SK-N-MC (cell line): Measurements from ENCODE around the gene SRCIN1.

Source experiments
- DNase-seq: peaks from one replicate; pipeline ENCODE4 v3.0.0-alpha.2; 2011; ENCODE audit warnings: low read depth, low spot score
- H3K27ac ChIP-seq: fragments of 200-600 bp; sonication (generic); 2 replicates; pipeline ENCODE4 v1.5.1; 2016; ENCODE audit warnings: mixed run types
- H3K36me3 ChIP-seq: fragments of 200-600 bp; sonication (generic); 2 replicates; pipeline ENCODE4 v1.6.1; 2017; ENCODE audit warnings: antibody characterized with exemption, low read length, mixed read lengths; ENCODE audit not compliant: insufficient read depth
- H3K4me3 ChIP-seq: fragments of 200-600 bp; sonication (generic); 2 replicates; pipeline ENCODE4 v1.5.1; 2016
- H3K9ac ChIP-seq: fragments of 200-600 bp; sonication (generic); 2 replicates; pipeline ENCODE4 v1.8.0; 2017; ENCODE audit warnings: mixed run types, mixed read lengths; ENCODE audit not compliant: insufficient read length
- H3K9me3 ChIP-seq: fragments of 200-600 bp; sonication (generic); 2 replicates; pipeline ENCODE4 v1.6.1; 2017; ENCODE audit warnings: low read depth, mild to moderate bottlenecking, antibody characterized with exemption, low read length, moderate library complexity, mixed read lengths
- EZH2 ChIP-seq: fragments of 200-600 bp; sonication (generic); IDR thresholded peaks from one replicate; pipeline ENCODE4 v1.6.1; 2017; ENCODE audit warnings: antibody characterized with exemption
- FOXP2 ChIP-seq: optimal IDR thresholded peaks from 2 replicates; pipeline ENCODE3; 2011; ENCODE audit warnings: mild to moderate bottlenecking, moderate library complexity; ENCODE audit not compliant: insufficient read depth; ENCODE audit errors: extremely low read length, control extremely low read depth
- POLR2AphosphoS5 ChIP-seq: IDR thresholded peaks from 2 replicates; pipeline ENCODE4 v1.6.1; 2012; ENCODE audit warnings: mild to moderate bottlenecking, low read depth, low read length, borderline replicate concordance

The SRCIN1 gene

GRCh38 chr17:38597375-38597774 is 8.4 kb downstream of the SRCIN1 start:
- H3K9me3 ChIP-seq, result no peaks in the 10 kb centered on the region
- no peak overlapping the region for H3K9ac ChIP-seq
- H3K27ac ChIP-seq, result no peak overlapping the region
- no peak overlapping the region for H3K4me3 ChIP-seq
- TF ChIP-seq EZH2, result no peak
- no peak for TF ChIP-seq POLR2AphosphoS5
- no peak for TF ChIP-seq FOXP2
- H3K36me3 ChIP-seq, result no peaks in the 10 kb centered on the region
- no peak for DNase-seq

- no peak overlapping the region for H3K9ac ChIP-seq
- no peaks in the 10 kb centered on the region for H3K9me3 ChIP-seq
- H3K4me3 ChIP-seq, result no peak overlapping the region
- no peak overlapping the region for H3K27ac ChIP-seq
- TF ChIP-seq POLR2AphosphoS5 (no peak), EZH2 (no peak), FOXP2 (no peak)
- no peak for DNase-seq
- H3K36me3 ChIP-seq, result no peaks in the 10 kb centered on the region
Measured at GRCh38 chr17:38596651-38597050, 9.1 kb downstream of the SRCIN1 start.

- Histone ChIP-seq H3K4me3 (no peak overlapping the region), H3K9me3 (no peaks in the 10 kb centered on the region), H3K36me3 (no peaks in the 10 kb centered on the region), H3K9ac (no peak overlapping the region), H3K27ac (no peak overlapping the region)
- DNase-seq, result no peak
- no peak for TF ChIP-seq FOXP2
- TF ChIP-seq POLR2AphosphoS5, result no peak
- no peak for TF ChIP-seq EZH2
Measured at GRCh38 chr17:38595892-38596291, 9.9 kb downstream of the SRCIN1 start.

GRCh38 chr17:38594152-38594551 is 11.6 kb downstream of the SRCIN1 start:
- no peak for TF ChIP-seq POLR2AphosphoS5
- no peak for TF ChIP-seq EZH2
- TF ChIP-seq FOXP2, result no peak
- Histone ChIP-seq H3K27ac (no peak overlapping the region), H3K4me3 (no peak overlapping the region), H3K9ac (no peak overlapping the region), H3K9me3 (no peaks in the 10 kb centered on the region), H3K36me3 (no peaks in the 10 kb centered on the region)
- DNase-seq, result no peak

- Histone ChIP-seq H3K36me3 (no peaks in the 10 kb centered on the region), H3K4me3 (no peak overlapping the region), H3K9me3 (no peaks in the 10 kb centered on the region), H3K27ac (no peak overlapping the region), H3K9ac (no peak overlapping the region)
- DNase-seq, result no peak
- TF ChIP-seq EZH2, result no peak
- no peak for TF ChIP-seq FOXP2
- TF ChIP-seq POLR2AphosphoS5, result no peak
Measured at GRCh38 chr17:38592487-38592886, 13.3 kb downstream of the SRCIN1 start.

GRCh38 chr17:38591759-38592241 is 14.0 kb downstream of the SRCIN1 start:
- TF ChIP-seq FOXP2 (no peak), EZH2 (no peak), POLR2AphosphoS5 (no peak)
- Histone ChIP-seq H3K4me3 (no peak overlapping the region), H3K9me3 (no peaks in the 10 kb centered on the region), H3K27ac (no peak overlapping the region), H3K36me3 (no peaks in the 10 kb centered on the region), H3K9ac (no peak overlapping the region)
- DNase-seq, result no peak

- Histone ChIP-seq H3K27ac (no peak overlapping the region), H3K4me3 (no peak overlapping the region), H3K36me3 (no peaks in the 10 kb centered on the region), H3K9ac (no peak overlapping the region), H3K9me3 (no peaks in the 10 kb centered on the region)
- TF ChIP-seq FOXP2 (no peak), EZH2 (no peak), POLR2AphosphoS5 (no peak)
- no peak for DNase-seq
Measured at GRCh38 chr17:38590988-38591758, 14.6 kb downstream of the SRCIN1 start.

- DNase-seq, result no peak
- TF ChIP-seq EZH2 (no peak), POLR2AphosphoS5 (no peak), FOXP2 (no peak)
- Histone ChIP-seq H3K9me3 (no peaks in the 10 kb centered on the region), H3K4me3 (no peak overlapping the region), H3K9ac (no peak overlapping the region), H3K27ac (no peak overlapping the region), H3K36me3 (no peaks in the 10 kb centered on the region)
Measured at GRCh38 chr17:38589462-38590114, 16.2 kb downstream of the SRCIN1 start.
